CD14-positive monocyte (primary cell): Measurements from ENCODE around the gene ACACB. TPM values are rescaled to one million over a fixed set of nuclear protein-coding genes. Genes with fewer than 3 reads are reported as not detected.

Experiments
- DNase-seq, 3 donors: peaks; one replicate each; pipeline ENCODE4 v3.0.0-alpha.2; 2011 to 2022
- H2AFZ ChIP-seq: 2 replicates; pipeline ENCODE4 v1.6.0; 2012; ENCODE audit warnings: mild to moderate bottlenecking, low read depth, low read length, inconsistent platforms; ENCODE audit not compliant: insufficient read depth, poor library complexity, severe bottlenecking
- H3K27ac ChIP-seq, 2 donors: 1 replicate in 1 of 2; 2 replicates in 1 of 2; pipeline ENCODE4 v1.5.1; 2012 to 2013; ENCODE audit warnings: low read length in 2 of 2, control low read depth in 1 of 2, inconsistent platforms in 1 of 2, low read depth in 1 of 2, mild to moderate bottlenecking in 1 of 2
- H3K27me3 ChIP-seq, 2 donors: one replicate each; pipeline versions ENCODE4 v1.6.0 to v1.6.1; 2011 to 2013; ENCODE audit warnings: low read length in 2 of 2; ENCODE audit not compliant: control insufficient read depth in 2 of 2, insufficient read depth in 2 of 2
- H3K36me3 ChIP-seq, 2 donors: replicated peaks in 1 of 2; 1 replicate in 1 of 2; 2 replicates in 1 of 2; pipeline versions ENCODE4 v1.5.1 to v1.6.1; 2012 to 2013; ENCODE audit warnings: low read length in 2 of 2, control low read depth in 1 of 2, inconsistent platforms in 1 of 2, mild to moderate bottlenecking in 1 of 2; ENCODE audit not compliant: insufficient read depth in 2 of 2, control insufficient read depth in 1 of 2
- H3K4me1 ChIP-seq, 2 donors: 1 replicate in 1 of 2; 2 replicates in 1 of 2; pipeline versions ENCODE4 v1.5.1 to v1.6.1; 2012 to 2013; ENCODE audit warnings: low read length in 2 of 2, control low read depth in 1 of 2, inconsistent platforms in 1 of 2, mild to moderate bottlenecking in 1 of 2, moderate library complexity in 1 of 2; ENCODE audit not compliant: insufficient read depth in 2 of 2, control insufficient read depth in 1 of 2
- H3K4me2 ChIP-seq: replicated peaks from 2 replicates; pipeline ENCODE3; 2012; ENCODE audit warnings: low read length, moderate library complexity, mild to moderate bottlenecking; ENCODE audit not compliant: poor library complexity, severe bottlenecking; ENCODE audit errors: extremely low read depth
- H3K4me3 ChIP-seq, 3 experiments: fragments of 200-600 bp in 1 of 3; sonication (generic) in 1 of 3; replicated peaks in 1 of 3; 1 replicate in 2 of 3; 2 replicates in 1 of 3; pipeline ENCODE4 v1.5.1; 2011 to 2013; ENCODE audit warnings: low read length in 3 of 3, mild to moderate bottlenecking in 3 of 3, control low read depth in 2 of 3, low read depth in 2 of 3, inconsistent platforms in 1 of 3, moderate library complexity in 1 of 3
- H3K79me2 ChIP-seq: 2 replicates; pipeline ENCODE4 v1.6.0; 2012; ENCODE audit warnings: mild to moderate bottlenecking, control low read depth, inconsistent platforms, low read length, moderate library complexity; ENCODE audit not compliant: insufficient read depth
- H3K9ac ChIP-seq: 2 replicates; pipeline ENCODE4 v1.6.0; 2017; ENCODE audit warnings: low read length, mild to moderate bottlenecking; ENCODE audit not compliant: insufficient read depth, poor library complexity, severe bottlenecking
- H3K9me3 ChIP-seq, 2 donors: replicated peaks in 1 of 2; 1 replicate in 1 of 2; 2 replicates in 1 of 2; pipeline versions ENCODE4 v1.5.1 to v1.6.1; 2012 to 2013; ENCODE audit warnings: low read length in 2 of 2, control low read depth in 1 of 2; ENCODE audit not compliant: control insufficient read depth in 1 of 2, insufficient read depth in 1 of 2
- H4K20me1 ChIP-seq: 2 replicates; pipeline ENCODE4 v1.6.0; 2012; ENCODE audit warnings: mild to moderate bottlenecking, low read length, control low read depth, moderate library complexity; ENCODE audit not compliant: insufficient read depth
- H3K27ac Mint-ChIP-seq, 7 donors: one replicate each; pipeline ENCODE4 v1.8.0; 2020; ENCODE audit warnings: mild to moderate bottlenecking in 7 of 7, mixed read lengths in 7 of 7, moderate library complexity in 6 of 7, inconsistent platforms in 2 of 7
- H3K27me3 Mint-ChIP-seq, 3 donors: one replicate each; pipeline ENCODE4 v1.8.0; 2021 to 2022; ENCODE audit warnings: low read depth in 3 of 3, mild to moderate bottlenecking in 3 of 3, mixed read lengths in 3 of 3, moderate library complexity in 3 of 3, inconsistent platforms in 1 of 3
- H3K36me3 Mint-ChIP-seq, 2 donors: one replicate each; pipeline ENCODE4 v1.8.0; 2020; ENCODE audit warnings: mixed read lengths in 2 of 2, inconsistent platforms in 1 of 2, mild to moderate bottlenecking in 1 of 2
- H3K4me1 Mint-ChIP-seq: one replicate; pipeline ENCODE4 v1.8.0; 2020; ENCODE audit warnings: mild to moderate bottlenecking, mixed read lengths
- H3K4me3 Mint-ChIP-seq, 2 donors: one replicate each; pipeline ENCODE4 v1.8.0; 2020; ENCODE audit warnings: mild to moderate bottlenecking in 2 of 2, mixed read lengths in 2 of 2, moderate library complexity in 1 of 2
- H3K9me3 Mint-ChIP-seq, 7 donors: one replicate each; pipeline ENCODE4 v1.8.0; 2020 to 2022; ENCODE audit warnings: mixed read lengths in 7 of 7, mild to moderate bottlenecking in 6 of 7, moderate library complexity in 6 of 7, inconsistent platforms in 2 of 7
- CTCF ChIP-seq: fragments of 200-600 bp; IDR thresholded peaks from one replicate; pipeline ENCODE4 v1.8.0; 2022; ENCODE audit warnings: antibody characterized with exemption, mild to moderate bottlenecking
- WGBS: methylation state at CpG from one replicate; pipeline ENCODE4 v1.1.5; 2013; ENCODE audit warnings: missing lambda C conversion rate; ENCODE audit not compliant: insufficient coverage; 5-methylcytosine and 5-hydroxymethylcytosine counted together
- intact Hi-C, 2 donors: fragments of 100-400 bp; cut with micrococcal nuclease; formaldehyde crosslinking; loops; one replicate each; pipeline versions ENCODE4 v1.15.0 to v1.15.1; 2023
- polyA plus RNA-seq, 3 donors: library from polyadenylated mRNA; depleted of rRNA in 1 of 3; unstranded in 2 of 3; stranded (reverse) in 1 of 3; fragments of 300-500 nt in 2 of 3; fragments of >200 nt in 1 of 3; fragmentation: Illumina TruSeq in 2 of 3; gene quantifications; 1 replicate in 2 of 3; 2 replicates in 1 of 3; pipeline ENCODE4 v1.2.3, GENCODE V29; 2012 to 2021

Gene ACACB
- polyA plus RNA-seq, 3 donors: 0.14 to 5.0 (median 1.9) TPM

GRCh38 chr12:109160433-109160832 lies 44.0 kb downstream of the ACACB start:
- H3K27ac Mint-ChIP-seq: peak overlapping the region in 1 of 7 donors; percentile 31
- H3K9ac ChIP-seq: no peak overlapping the region
- intact Hi-C loops: no loop called here
- peaks cover 0 to 1% (median 0%) of the 10 kb centered on the region in 3 donors for H3K27me3 Mint-ChIP-seq
- H3K9me3 Mint-ChIP-seq: no peaks in the 10 kb centered on the region
- H3K4me3 Mint-ChIP-seq: no peak overlapping the region
- peaks cover 22% of the 10 kb centered on the region for H3K4me1 Mint-ChIP-seq
- no peak overlapping the region for H3K4me2 ChIP-seq
- no peak overlapping the region for H2AFZ ChIP-seq
- TF ChIP-seq CTCF: no peak
- peaks cover 4% of the 10 kb centered on the region for H3K79me2 ChIP-seq
- H3K36me3 Mint-ChIP-seq: peaks cover 0 to 1% of the 10 kb centered on the region in 2 donors
- peaks cover 4 to 5% of the 10 kb centered on the region in 2 donors for H3K4me1 ChIP-seq
- no peak overlapping the region for H3K4me3 ChIP-seq
- no peak overlapping the region for H3K27ac ChIP-seq
- no peak for DNase-seq
- 100% methylated on average over 7 of the region's 7 CpGs for WGBS
- H3K9me3 ChIP-seq: no peaks in the 10 kb centered on the region
- no peaks in the 10 kb centered on the region for H3K27me3 ChIP-seq
- H4K20me1 ChIP-seq: no peaks in the 10 kb centered on the region
- no peaks in the 10 kb centered on the region for H3K36me3 ChIP-seq

- Histone ChIP-seq H3K9ac (no peak overlapping the region), H4K20me1 (no peaks in the 10 kb centered on the region), H3K4me2 (no peak overlapping the region), H3K27me3 (no peaks in the 10 kb centered on the region), H3K4me3 (no peak overlapping the region), H2AFZ (no peak overlapping the region), H3K27ac (no peak overlapping the region), H3K79me2 (peaks cover 4% of the 10 kb centered on the region), H3K4me1 (peaks cover 0 to under 1% of the 10 kb centered on the region in 2 donors), H3K9me3 (no peaks in the 10 kb centered on the region), H3K36me3 (no peaks in the 10 kb centered on the region)
- Mint-ChIP-seq H3K4me1 (peaks cover 21% of the 10 kb centered on the region), H3K27me3 (peaks cover 0 to 1% (median 0%) of the 10 kb centered on the region in 3 donors), H3K4me3 (no peak overlapping the region), H3K27ac (no peak overlapping the region), H3K36me3 (peaks cover 0 to 2% of the 10 kb centered on the region in 2 donors), H3K9me3 (no peaks in the 10 kb centered on the region)
- no peak for TF ChIP-seq CTCF
- WGBS: 100% methylated on average over 1 of the region's 4 CpGs
- intact Hi-C loops: no loop called here
- no peak for DNase-seq
These were observed 44.5 kb downstream of the ACACB start for GRCh38 chr12:109160873-109161272.
